Gastroesophageal sphincter (tissue), 3 donors: ENCODE results near the gene TBC1D26.

ENCODE experiments used
- CTCF ChIP-seq, 4 experiments: fragments of 200-600 bp in 2 of 4; fragments of 450-650 bp in 2 of 4; sonication (generic) in 1 of 4; IDR thresholded peaks; one replicate each; pipeline ENCODE4 v1.5.1; 2017 to 2019; ENCODE audit warnings: antibody characterized with exemption in 4 of 4, mild to moderate bottlenecking in 2 of 4, moderate library complexity in 2 of 4
- POLR2A ChIP-seq, 2 donors: fragments of 450-650 bp; IDR thresholded peaks; one replicate each; pipeline ENCODE4 v1.6.1; 2017; ENCODE audit warnings: antibody characterized with exemption in 2 of 2, mild to moderate bottlenecking in 2 of 2, moderate library complexity in 1 of 2
- POLR2AphosphoS5 ChIP-seq: sonication (generic); formaldehyde crosslinking; IDR thresholded peaks from one replicate; pipeline ENCODE4 v1.6.1; 2017; ENCODE audit warnings: antibody characterized with exemption

- TF ChIP-seq POLR2A (IDR thresholded peaks at IDR 0.05): no peak
- peak in 1 of 4 experiments; percentile 48 for TF ChIP-seq CTCF (IDR thresholded peaks at IDR 0.05)
- no peak for TF ChIP-seq POLR2AphosphoS5
These were observed 50.8 kb downstream of the TBC1D26 start for GRCh38 chr17:15782866-15783265.
